ENCODE results near the gene CYLD. TPM values are rescaled to one million over a fixed set of nuclear protein-coding genes. Genes with fewer than 3 reads are reported as not detected.

The CYLD gene
- total RNA-seq, 2 donors from 2014 or later: 28.1 to 30.2 TPM

- Histone ChIP-seq H3K9me3 (no peaks in the 10 kb centered on the region), H3K27ac (no peak overlapping the region)
- TF ChIP-seq CTCF (IDR thresholded peaks at IDR 0.05) (no peak), POLR2A (IDR thresholded peaks at IDR 0.05) (no peak), POLR2AphosphoS5 (IDR thresholded peaks at IDR 0.05) (no peak)
Measured at GRCh38 chr16:50695017-50696000, 46.6 kb upstream of the CYLD start.

DNA sequence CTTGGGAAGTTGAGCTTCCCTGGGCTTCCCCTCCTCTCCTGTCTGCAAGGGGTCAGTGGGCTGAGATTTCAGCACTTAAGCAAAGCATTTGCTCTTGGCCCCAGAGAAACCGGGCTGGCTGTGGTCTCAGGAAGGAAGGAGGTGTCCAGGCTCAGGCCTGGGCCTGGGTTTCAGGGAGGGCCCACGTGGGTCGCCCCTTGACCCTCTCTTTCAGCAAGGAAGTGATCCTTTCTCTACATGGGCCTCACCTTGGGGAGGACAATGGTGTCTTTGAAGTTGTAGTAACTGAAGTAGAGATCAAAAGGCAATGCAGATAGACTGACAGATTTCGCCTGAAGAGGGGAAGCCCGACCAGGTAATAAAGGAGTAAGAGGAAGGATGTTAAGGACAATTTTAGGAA, 45.8 kb upstream of the CYLD start:
- no peak for DNase-seq (ENCODE audit: low spot score)
- Histone ChIP-seq H3K36me3 (no peaks in the 10 kb centered on the region), H3K4me3 (no peak overlapping the region), H3K4me1 (replicated peaks) (no peaks in the 10 kb centered on the region), H3K9me3 (no peaks in the 10 kb centered on the region), H3K27me3 (replicated peaks; ENCODE audit: insufficient read depth) (no peaks in the 10 kb centered on the region), H3K27ac (no peak overlapping the region)
- TF ChIP-seq POLR2A (IDR thresholded peaks at IDR 0.05): no peak
- WGBS: 55% methylated on average over 5 of the region's 5 CpGs
- intact Hi-C loops (cut with DNase I): loop anchor here (5.0 kb wide), 1 partner anchor 46 kb away; the partner anchor contains the start of gene CYLD

More at GRCh38 chr16:50695017-50696000, 46.6 kb upstream of the CYLD start:
- Histone ChIP-seq H3K4me3 (no peak overlapping the region), H3K27me3 (replicated peaks; ENCODE audit: insufficient read depth) (no peaks in the 10 kb centered on the region), H3K4me1 (replicated peaks) (no peaks in the 10 kb centered on the region), H3K36me3 (no peaks in the 10 kb centered on the region)
- 94% methylated on average over 9 of the region's 9 CpGs for WGBS
- intact Hi-C loops (cut with DNase I): loop anchor here (5.0 kb wide), 1 partner anchor 47 kb away; the partner anchor contains the start of gene CYLD
- no peak for DNase-seq (ENCODE audit: low spot score)

GRCh38 chr16:50696575-50697420, 45.1 kb upstream of the CYLD start:
- no peaks in the 10 kb centered on the region for H3K27me3 ChIP-seq (replicated peaks; ENCODE audit: insufficient read depth)
- no peaks in the 10 kb centered on the region for H3K4me1 ChIP-seq (replicated peaks)
- TF ChIP-seq POLR2AphosphoS5 (IDR thresholded peaks at IDR 0.05) (peak; percentile 12), CTCF (IDR thresholded peaks at IDR 0.05) (no peak)
- H3K36me3 ChIP-seq: no peaks in the 10 kb centered on the region
- H3K27ac ChIP-seq: peak overlapping the region; percentile 33 to 49
- WGBS: 67% methylated on average over 15 of the region's 15 CpGs
- intact Hi-C loops (cut with DNase I): loop anchor here (5.0 kb wide), 1 partner anchor 46 kb away; the partner anchor contains the start of gene CYLD
- DNase-seq (ENCODE audit: low spot score): peak; percentile 46
- H3K4me3 ChIP-seq: no peak overlapping the region
- no peaks in the 10 kb centered on the region for H3K9me3 ChIP-seq

- Histone ChIP-seq H3K9me3 (no peaks in the 10 kb centered on the region), H3K4me1 (replicated peaks) (no peaks in the 10 kb centered on the region), H3K36me3 (no peaks in the 10 kb centered on the region), H3K27me3 (replicated peaks; ENCODE audit: insufficient read depth) (no peaks in the 10 kb centered on the region), H3K4me3 (no peak overlapping the region), H3K27ac (peak overlapping the region; percentile 33 to 49)
- WGBS: 99% methylated on average over 5 of the region's 5 CpGs
- no peak for TF ChIP-seq POLR2AphosphoS5 (IDR thresholded peaks at IDR 0.05)
- no peak for TF ChIP-seq CTCF (IDR thresholded peaks at IDR 0.05)
- TF ChIP-seq POLR2A (IDR thresholded peaks at IDR 0.05): no peak
- intact Hi-C loops (cut with DNase I): loop anchor here (5.0 kb wide), 1 partner anchor 45 kb away; the partner anchor contains the start of gene CYLD
- DNase-seq (ENCODE audit: low spot score): no peak
Measured at GRCh38 chr16:50697421-50697715, 44.5 kb upstream of the CYLD start.

Measured in prostate gland (tissue), 2 donors.